GM19351 (cell line): ENCODE measurements around the gene GALNT16.
"Not testable (repeated sequence)": the region's sequence is repeated elsewhere in the genome, so short reads cannot be mapped to it uniquely, and the experiment has no call there.

Experiments used
- ATAC-seq: cut with Tn5 transposase; IDR thresholded peaks from one replicate; pipeline ENCODE4 v1.9.1; 2021; ENCODE audit warnings: mild to moderate bottlenecking, moderate library complexity; ENCODE audit not compliant: unreplicated experiment

Gene GALNT16

GRCh38 chr14:69284170-69284569 lies 24.2 kb downstream of the GALNT16 start:
- no peak for ATAC-seq

- ATAC-seq: no peak
These were observed 25.8 kb downstream of the GALNT16 start for GRCh38 chr14:69285661-69286255.

- no peak for ATAC-seq
These were observed 27.4 kb downstream of the GALNT16 start for GRCh38 chr14:69287098-69288010.

- no peak for ATAC-seq
These were observed 28.2 kb downstream of the GALNT16 start for GRCh38 chr14:69288011-69288771.

GRCh38 chr14:69288956-69289705 lies 29.2 kb downstream of the GALNT16 start:
- ATAC-seq: no peak

GRCh38 chr14:69289811-69290520 lies 30.0 kb downstream of the GALNT16 start:
- no peak for ATAC-seq

GRCh38 chr14:69290881-69291280 lies 30.9 kb downstream of the GALNT16 start:
- ATAC-seq: not testable (repeated sequence)

GRCh38 chr14:69291396-69291795 lies 31.4 kb downstream of the GALNT16 start:
- no peak for ATAC-seq

- no peak for ATAC-seq
These were observed 32.1 kb downstream of the GALNT16 start for GRCh38 chr14:69291891-69292561.

- ATAC-seq: no peak
These were observed 38.4 kb downstream of the GALNT16 start for GRCh38 chr14:69298131-69299071.

- ATAC-seq: no peak
These were observed 39.5 kb downstream of the GALNT16 start for GRCh38 chr14:69299286-69300035.

GRCh38 chr14:69300601-69301221 lies 40.8 kb downstream of the GALNT16 start:
- no peak for ATAC-seq

GRCh38 chr14:69303086-69303485 lies 43.1 kb downstream of the GALNT16 start:
- no peak for ATAC-seq

- no peak for ATAC-seq
These were observed 52.6 kb downstream of the GALNT16 start for GRCh38 chr14:69312608-69313007.

- ATAC-seq: no peak
These were observed 53.2 kb downstream of the GALNT16 start for GRCh38 chr14:69313176-69313575.

- no peak for ATAC-seq
These were observed 54.4 kb downstream of the GALNT16 start for GRCh38 chr14:69314327-69314726.

- no peak for ATAC-seq
These were observed 55.3 kb downstream of the GALNT16 start for GRCh38 chr14:69315301-69315700.
